GM18870 (cell line): ENCODE measurements around the gene MIF4GD.
"Not testable (repeated sequence)": the region's sequence is repeated elsewhere in the genome, so short reads cannot be mapped to it uniquely, and the experiment has no call there.

Experiments used
- ATAC-seq: cut with Tn5 transposase; IDR thresholded peaks from one replicate; pipeline ENCODE4 v1.9.1; 2021; ENCODE audit warnings: moderate library complexity; ENCODE audit not compliant: unreplicated experiment

The MIF4GD gene

DNA sequence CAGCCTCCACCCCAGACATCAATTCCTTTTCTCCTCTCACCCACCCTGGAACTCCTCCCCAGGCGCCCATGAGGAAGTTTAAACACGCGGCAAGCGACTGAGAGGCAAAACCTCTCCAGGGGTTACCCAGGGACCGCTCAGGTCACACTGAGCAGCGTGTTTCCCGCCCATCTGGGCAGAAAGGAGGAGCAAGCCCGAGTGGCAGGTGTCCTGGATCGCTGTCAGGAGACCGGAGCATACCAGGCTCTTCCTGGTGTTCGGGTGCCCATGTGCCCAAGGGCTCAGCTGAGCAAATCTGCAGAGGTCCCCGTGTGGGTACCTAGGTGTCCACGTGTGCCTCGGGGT is 17.7 kb upstream of the MIF4GD start:
- ATAC-seq, result peak; percentile 14

DNA sequence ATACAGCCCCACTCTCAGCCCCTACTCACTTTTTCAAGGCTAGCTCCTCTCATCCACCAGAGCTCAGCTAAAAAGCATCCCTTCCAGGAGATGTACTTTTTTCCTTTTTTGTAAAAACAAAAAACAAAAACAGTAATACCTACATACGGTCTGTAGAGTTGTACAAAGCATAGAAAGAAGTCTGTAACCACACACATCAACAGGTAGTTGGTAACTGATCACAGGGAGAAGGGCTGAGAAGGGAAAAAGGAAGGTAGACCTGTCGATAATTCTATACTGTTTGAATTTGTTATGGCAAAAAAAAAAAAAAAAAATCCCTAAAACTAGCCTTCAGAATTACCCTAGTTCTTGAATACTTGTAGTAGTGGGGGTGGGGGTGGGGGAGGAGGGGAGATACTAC is 17.3 kb upstream of the MIF4GD start:
- ATAC-seq, result no peak

DNA sequence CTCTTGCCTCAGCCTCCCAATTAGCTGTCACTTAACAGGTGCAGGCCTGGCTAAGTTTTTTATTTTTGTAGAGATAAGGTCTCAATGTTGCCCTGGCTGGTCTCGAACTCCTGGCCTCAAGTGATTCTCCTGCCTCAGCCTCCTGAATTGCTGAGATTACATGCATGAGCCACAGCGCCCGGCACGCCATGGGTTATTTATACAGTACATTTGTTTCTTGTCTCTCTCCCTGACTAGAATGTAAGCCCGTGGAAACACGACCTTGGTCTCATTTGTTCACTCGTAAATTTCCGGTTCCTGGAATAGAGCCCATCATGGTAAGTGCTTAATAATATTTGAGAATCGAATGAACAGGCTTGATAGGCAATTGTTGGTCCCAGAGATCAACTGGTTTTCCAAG is 16.2 kb upstream of the MIF4GD start:
- no peak for ATAC-seq

DNA sequence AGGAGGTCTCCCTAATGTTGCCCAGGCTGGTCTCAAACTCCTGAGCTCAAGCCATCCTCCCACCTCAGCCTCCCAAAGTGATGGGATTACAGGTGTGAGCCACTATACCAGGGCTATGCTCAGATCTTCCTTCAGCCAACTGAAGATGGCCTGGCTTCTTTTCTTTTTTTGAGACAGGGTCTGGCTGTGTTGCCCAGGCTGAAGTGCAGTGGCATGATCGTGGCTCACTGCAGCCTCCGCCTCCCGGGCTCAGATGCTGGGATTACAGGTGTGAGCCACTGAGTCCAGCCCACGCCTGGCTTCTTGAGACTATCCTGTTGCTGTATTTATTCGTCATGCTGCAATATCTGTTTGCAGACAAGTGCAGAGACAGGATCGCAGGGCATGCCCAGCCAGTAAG is 14.1 kb upstream of the MIF4GD start:
- no peak for ATAC-seq

DNA sequence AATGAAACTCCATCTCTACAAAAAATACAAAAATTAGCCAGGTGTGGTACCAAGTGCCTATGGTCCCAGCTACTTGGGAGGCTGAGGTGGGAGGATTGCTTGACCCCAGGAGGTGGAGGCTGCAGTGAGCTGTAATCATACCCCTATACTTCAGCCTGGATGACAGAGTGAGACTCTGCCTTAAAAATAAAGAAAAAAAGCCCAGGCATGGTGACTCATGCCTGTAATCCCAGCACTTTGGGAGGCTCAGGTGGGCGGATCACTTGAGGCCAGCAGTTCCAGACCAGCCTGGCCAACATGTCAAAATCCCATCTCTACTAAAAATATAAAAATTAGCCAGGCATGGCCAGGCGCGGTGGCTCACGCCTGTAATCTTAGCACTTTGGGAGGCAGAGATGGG is 9.2 kb upstream of the MIF4GD start:
- ATAC-seq, result not testable (repeated sequence)

DNA sequence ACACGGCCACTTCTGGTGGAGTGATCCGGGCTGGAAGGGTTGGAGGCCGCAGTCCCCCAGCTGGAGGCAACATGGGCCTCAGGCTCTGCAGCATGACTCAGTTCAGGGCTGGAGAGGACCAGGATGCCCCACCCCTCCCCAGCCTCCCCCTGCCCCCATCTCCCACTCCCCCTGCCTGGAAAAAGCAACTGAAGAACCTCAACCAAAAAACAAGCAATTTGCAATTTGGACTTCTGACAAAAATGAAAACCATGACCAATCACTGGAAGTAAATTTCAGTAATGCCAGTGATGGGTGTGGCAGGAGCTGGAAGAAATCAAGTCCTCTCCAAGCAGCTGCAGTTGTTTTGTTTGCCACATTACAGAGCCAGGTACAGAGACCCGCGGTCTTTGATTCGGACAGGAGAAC is 6.6 kb upstream of the MIF4GD start:
- ATAC-seq, result no peak

DNA sequence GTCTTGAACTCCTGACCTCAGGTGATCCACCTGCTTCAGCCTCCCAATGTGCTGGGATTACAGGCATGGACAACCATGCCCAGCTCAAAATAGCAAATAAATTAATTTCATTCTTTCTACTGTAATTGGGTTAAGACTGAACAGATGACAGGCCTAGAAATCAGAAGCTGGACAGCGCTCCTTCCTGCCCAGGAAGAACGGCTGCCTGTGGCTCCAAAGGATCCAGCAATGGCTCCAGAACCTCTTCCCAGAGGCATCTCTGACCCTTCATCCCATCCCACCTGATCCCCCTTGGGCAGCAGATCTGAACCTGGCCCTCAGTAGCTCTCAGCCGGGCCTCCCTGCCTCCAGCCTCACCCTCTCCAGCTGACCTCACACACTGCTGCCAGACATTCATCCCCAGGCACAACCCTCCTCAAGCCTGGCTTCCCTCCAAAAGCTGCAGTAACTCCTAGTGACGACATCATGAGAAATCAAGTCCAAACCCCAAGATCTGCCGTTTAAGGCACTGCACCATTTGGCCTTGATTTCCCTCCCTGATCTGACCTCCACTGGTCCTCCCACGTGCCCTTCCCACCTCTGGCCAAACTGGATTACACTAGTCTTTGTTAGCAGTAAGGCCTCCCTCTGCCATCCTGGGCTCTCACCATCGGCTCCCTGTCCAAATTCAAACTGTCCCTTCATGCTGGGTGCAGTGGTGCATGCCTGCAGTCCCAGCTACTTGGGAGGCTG is 3.1 kb upstream of the MIF4GD start:
- no peak for ATAC-seq

DNA sequence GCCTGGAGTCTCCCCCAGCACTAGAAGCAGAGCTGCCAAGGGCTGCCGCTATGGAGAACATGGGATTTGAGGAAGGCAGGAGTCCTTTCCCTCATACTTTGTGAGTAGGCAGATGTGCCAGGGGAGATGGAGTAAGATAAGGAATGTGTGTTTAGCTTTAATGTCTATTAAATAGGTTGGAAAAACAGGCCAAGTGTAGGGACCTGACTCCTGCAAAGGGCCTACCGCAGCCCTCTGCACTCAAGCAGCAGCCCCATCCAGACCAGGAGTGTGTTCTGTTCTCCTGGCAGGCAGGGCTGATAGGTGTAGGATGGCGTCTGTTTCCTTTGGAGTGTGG is 1.8 kb upstream of the MIF4GD start:
- ATAC-seq, result no peak

DNA sequence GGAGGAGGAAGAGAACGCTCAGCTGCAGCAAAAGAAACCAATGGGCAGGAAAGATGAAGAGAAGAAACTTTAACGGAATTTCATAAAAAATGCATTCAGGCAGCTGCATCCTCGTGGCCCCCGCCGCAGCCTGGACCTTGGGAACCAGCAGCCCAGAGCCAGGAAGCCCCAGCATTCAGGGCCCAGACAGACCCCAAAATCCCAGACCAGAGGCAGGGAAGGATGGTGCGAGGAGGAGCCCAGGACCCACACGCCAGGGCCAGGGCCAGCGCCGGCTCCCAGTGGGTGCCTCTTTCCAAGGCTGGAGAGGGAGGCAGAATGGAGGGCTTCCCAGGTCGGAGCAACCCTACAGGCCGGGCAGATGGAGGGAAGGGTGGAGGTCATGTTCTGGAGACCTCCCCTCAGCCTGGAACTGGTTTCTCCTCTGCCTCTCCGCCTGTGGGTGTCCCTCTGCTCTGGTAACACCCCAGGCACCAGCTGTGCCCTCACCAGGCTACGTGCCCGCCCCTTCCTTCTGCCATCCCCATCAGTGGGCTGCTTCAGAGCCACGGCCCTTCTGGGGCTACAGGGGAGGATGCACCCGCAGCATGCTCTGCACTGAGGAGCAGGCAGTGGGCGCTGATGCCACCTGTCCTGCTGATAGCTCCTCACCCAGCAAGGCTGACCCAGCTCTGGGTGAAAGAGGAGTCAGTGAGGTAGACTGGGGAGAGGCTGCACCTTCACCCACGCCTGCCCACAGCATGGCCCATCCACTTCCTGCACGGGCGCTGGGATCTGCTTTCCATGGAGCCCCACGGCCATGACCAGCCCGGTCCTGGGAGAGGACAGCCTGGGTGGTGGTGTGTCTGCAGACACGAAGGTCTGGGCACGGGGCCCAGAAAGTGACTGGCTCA is 1.2 kb upstream of the MIF4GD start:
- no peak for ATAC-seq

DNA sequence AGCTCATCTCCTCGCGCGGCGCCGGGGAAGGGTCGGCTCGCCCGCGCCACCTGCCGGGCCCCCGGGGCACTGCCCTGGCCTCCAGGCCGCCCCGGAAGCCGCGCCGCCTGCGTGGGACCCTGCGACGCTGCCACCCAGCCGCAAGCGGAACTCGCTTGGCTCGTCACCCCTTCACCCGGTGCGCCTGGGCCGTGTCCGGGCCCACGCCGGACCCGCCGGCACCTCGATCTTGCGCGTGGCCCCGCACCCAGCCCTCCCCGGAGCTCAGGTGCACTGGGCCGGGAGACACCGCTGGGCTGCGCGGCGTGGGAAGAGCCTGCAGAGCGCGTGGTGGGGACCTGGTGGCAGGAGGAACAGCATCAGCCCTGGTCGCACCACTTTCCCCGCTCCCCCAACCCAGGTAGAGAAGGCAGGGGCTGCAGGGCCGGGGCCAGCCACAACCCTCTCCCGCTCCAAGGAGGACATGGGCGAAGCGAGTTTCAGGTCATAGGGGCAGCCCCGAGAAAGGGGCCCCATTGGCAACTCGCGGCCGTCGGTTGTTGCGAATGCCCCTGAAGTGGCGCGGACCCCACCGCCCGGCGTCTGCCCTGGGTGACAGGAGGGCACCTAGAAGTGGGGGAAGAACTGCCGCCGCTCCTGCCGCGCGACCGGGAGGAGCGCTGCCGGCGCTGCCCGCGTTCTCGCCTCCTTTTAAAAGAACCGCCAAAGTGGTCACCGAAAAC is 363 bp upstream of the MIF4GD start:
- ATAC-seq, result no peak

DNA sequence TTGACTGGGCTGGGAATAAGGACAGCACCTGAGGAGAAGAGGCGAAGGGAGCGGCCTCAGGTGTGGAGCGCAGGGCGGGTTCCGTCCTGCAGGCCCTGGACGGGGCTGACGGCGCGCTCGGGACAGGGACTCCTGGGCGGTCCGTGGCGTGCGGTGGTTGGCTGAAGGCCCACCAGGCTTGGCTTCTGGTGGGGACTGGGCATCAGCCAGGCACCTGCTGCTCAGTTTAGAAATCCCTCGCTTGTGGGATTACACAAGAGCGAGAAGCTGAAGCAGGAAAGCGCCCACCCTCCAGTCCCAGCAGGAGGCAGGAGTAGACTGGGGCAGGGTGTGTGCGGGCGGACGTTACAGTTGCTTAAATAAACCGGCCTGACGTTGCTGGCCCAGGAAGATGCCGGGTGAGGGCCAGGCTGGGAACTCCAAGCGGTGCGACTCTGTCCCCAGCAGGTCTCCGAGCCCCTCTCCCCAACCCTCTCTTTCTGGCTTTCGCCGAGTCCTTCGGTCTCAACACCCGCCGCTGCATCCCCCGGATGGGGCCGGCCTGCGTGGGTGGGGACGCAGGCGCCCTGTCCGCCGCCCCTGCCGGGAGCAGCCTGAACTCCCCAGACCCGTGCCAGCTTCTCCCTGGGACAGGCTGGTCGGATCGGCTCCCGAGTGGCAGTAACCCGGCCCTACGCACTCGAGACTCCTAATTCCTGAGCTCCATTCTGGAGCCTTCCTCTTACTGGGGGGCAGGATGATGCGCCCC is 639 bp downstream of the MIF4GD start:
- no peak for ATAC-seq

DNA sequence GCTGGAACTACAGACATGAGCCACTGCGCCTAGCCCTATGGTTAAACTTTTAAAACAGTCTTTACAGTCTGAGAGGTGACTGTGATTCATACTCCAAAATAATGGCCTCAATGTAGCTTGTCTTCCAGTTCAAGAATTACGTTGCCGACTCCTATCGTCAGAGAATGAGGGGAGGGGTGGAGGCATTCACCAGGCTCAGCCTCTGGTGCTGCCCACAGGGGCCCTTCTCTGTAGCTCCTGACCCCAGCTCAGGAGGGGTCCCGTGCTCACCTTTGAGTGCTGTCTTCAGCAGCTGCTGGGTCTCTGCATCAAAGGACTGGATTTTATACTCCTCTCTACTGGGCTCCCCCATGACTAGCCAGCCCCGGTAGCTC is 1.2 kb downstream of the MIF4GD start:
- ATAC-seq, result no peak

DNA sequence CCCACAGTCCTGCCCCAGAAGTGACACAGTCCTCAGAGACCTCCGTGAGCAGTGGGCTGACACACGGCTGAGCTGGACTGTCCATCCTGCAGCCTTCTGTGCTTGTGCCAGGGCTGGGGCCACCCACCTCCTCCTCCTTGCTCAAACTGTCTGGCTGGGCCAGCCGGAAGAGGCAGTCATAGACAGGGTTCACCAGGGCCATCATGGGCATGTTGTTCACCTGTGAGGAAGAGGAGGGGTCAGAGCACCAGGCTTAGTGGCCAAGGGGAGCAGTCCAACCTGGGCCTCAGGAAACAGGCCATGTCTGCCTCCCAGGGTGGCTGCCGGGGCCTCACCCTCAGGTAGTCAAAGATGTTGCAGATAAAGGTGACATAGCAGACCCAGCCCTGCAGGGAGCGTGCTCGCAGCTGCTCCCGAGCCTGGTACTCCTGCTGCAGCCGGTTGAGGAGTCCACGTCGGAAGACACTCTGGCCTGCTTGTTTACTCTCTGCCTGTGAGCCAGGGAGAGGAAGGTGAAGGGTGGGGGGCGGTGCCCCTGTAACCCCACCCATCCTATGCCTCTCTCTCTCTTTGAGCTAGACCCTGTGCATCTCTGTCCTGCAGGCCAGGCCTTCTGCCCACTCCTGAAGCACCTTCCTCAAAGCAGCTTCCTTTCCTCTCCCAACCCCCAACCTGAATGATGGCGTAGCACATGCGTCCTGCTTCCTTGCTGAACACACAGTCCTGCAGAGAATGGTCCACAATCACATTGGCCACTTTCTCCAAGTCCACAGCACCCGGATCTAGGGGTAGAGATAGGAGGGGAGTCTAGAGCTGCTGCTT is 3.4 kb downstream of the MIF4GD start:
- ATAC-seq, result no peak

DNA sequence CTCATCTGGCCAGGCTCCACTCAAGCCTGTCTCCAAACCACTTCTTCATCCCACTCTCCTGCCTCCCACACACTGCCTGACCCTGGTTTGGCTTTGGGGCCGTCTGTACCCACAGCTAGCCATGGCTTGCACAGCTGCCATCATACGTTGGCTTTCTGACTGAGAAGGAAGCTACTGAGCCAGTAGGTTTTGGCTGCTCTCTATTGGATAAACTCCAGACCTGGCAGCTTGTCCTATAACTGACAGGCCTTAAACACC is 3.9 kb downstream of the MIF4GD start:
- ATAC-seq, result no peak

DNA sequence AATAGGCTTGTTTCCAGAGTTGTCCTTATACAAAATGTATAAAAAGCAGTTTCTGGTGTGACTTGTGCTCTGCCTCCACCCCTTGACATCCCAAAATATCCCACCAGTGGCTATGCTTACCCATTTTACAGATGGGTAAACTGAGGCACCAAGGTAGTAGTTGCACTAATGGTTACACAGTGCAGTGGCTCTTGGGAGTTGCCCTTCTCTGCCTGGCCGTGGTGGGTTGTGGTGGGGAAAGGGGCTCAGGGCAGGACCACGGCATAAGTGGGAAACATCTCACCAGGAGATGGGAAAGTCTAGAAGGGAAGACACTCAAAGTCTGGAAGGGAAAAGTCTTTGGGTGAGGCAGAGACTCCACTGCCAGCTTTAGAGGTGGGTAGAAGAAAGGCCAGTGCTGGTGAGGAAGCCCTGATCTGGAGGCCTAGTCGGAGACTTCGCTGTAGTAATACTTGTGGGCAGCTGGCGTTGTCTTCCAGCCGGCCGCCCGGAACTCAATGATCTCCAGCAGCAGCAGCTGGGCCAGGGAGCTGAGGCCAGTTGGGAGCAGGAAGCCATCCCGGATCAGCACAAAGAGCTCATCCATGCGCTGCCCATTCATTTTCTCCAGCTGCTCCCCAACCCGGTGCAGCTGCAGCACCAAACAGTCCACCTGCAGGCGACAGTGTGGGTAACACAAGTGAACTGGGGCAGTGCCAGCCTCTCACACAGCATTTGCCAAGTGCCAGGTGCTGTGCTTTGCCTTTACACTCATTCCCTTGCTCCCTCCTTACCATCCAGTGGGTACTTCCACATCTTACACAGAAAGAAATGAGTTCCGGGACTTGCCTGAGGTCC is 4.5 kb downstream of the MIF4GD start:
- no peak for ATAC-seq

DNA sequence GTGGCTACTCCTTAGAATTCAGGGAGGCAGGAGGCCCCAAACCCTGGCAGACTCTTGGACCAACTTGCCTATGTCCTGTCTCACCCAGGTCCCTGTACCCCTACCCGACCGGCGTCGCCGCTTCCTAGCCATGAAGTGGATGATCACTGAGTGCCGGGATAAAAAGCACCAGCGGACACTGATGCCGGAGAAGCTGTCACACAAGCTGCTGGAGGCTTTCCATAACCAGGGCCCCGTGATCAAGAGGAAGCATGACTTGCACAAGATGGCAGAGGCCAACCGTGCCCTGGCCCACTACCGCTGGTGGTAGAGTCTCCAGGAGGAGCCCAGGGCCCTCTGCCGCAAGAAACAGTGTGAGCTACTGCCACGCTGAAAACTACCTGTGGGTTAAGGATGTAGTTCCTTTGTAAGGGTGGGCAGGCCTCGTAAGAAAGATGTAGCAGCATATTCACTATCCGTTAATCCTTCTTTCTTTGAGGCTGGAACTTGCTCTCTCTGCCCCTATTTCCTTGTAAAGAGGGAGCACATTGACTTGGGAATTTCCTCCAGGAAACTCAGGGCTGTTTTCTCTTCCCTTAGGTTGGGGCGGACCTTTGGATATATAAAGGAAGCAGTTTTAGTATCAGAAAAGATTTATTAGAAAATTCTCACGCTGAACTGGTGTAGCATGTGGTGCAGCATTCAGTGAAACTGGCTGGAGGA is 5.3 kb downstream of the MIF4GD start:
- no peak for ATAC-seq

DNA sequence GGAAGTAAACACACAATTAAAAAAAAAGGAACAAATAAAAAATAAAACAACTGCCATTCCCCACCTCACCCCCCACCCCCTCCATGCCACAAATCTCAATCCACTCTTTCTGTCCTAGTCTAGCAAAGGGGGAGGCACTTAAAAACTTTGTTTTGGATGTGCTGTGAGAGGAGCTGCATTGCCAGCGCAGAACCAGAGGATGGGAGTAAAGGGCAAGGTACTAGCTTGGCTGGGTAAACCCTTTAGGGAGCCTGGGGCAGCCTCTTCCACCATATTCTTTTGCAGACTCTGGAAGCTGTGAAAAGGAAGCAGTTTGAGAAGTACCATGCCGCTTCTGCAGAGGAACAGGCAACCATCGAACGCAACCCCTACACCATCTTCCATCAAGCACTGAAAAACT is 8.0 kb downstream of the MIF4GD start:
- ATAC-seq, result no peak

DNA sequence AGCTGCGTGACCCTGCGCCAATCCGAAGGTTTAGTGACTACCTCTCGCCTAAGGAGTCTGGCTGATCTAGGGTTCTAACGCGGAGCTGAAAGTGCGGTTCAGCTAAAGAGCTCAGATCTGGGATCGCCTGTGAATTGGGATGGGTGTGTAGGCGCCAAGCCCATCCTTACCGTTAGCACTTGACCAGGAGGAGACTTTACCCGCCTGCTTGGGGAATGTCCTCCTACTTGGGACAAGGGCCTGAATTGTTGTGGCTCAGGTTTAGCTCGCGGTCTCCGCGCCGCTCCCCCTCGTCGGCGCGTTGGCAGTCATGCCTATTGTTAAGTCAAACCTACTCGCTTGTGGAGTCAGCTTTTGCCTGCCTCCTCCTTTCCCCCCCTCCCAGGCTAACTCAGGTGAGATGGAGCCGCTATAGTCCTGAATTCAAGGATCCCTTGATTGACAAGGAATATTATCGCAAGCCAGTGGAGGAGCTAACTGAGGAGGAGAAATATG is 8.9 kb downstream of the MIF4GD start:
- ATAC-seq, result no peak
